NK-92 treated with Interleukin-12 subunit alpha and Interleukin-12 subunit beta, amount 100 ng/mL, for 24 hours (cell line): ENCODE data around the gene CLTCL1.
"Not testable (repeated sequence)": the region's sequence is repeated elsewhere in the genome, so short reads cannot be mapped to it uniquely, and the experiment has no call there.

Experiments
- DNase-seq: peaks from one replicate; lab custom pipeline; 2025; lab: John Stamatoyannopoulos, UW

CLTCL1 gene

DNA sequence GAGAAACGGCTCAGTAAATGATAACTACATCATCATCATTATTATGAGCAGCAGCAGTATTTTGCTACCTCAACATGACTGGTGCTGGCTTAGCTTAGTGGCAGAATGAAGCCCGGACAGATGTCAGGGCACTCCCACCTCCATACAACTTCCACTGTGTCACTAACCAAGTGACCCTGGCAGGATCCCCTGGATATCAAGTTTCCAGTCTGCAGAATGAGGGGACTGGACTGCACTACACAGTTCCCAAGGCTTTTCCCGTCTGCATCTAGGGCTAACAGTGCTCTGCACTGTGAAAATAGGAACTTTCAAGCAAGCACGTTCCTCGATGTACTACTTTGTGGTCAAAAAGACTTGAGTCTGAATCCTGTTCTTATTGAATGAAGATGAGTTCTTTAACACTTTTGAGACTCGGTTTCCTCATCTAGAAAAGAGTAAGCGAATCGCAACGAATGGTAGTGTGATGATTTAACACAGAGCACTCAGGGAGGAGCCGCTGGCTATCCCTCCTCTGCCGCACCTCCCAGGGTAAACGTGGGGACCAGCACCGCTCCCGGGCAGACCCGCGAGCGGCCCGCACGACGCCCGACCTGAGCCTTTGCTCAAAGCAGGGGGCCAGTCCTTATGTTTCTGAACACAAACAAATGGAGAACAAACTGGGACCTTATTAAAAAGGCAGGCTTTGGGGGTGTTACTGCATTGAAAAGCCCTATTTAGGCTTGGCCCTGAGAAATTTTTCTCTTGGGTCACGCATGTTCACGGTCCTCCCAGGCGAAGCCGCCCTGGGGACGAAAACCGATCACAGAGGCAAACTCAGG is 910 bp downstream of the CLTCL1 start:
- no peak for DNase-seq

DNA sequence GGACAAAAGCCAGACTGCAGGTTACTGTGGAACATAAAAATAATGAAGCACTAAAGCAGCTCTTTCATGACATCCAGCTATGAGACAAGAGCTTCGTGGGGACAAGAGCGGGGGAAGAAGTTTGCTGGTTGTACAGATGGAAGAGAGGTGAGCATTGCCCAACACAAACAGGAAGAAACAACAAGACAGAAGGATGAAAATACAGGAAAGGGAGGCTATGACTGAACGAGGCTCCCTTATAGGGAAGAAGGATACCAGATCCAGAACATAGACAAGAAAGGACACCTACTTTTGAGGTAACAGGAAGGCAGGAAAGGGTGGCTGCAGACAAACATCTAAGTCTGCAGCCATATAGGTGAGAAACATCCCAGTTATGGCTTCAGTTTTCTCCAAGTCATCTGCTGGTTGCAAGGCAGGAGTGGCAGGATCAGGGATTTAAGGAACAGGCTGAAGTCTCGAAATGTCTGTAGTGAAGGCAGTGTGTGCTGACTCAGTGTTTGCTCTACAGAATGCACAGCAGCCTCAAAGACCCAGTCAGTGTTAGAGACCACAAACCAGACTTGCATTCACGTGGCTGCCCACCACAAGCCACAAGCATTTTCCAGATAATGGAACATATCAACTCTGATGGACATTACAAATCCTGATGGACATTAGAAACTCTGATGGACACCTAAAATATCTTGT is 1.9 kb downstream of the CLTCL1 start:
- DNase-seq, result no peak

DNA sequence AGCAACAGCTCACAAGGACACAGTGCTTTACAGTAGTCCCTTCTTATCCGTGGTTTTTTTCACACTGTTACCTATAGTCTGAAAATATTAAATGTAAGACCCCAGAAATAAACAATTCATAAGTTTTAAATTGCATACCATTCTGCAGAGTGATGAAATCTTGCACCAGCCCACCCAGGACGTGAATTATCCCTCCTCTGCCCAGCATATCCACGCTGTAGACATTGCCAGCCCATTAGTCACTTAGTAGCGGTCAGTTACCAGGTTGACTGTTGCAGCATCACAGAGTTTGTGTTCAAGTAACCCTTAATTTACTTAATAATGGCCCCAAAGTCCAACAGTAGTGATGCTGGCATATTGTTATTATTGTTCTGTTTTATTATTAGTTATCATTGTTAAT is 3.6 kb downstream of the CLTCL1 start:
- DNase-seq, result no peak

DNA sequence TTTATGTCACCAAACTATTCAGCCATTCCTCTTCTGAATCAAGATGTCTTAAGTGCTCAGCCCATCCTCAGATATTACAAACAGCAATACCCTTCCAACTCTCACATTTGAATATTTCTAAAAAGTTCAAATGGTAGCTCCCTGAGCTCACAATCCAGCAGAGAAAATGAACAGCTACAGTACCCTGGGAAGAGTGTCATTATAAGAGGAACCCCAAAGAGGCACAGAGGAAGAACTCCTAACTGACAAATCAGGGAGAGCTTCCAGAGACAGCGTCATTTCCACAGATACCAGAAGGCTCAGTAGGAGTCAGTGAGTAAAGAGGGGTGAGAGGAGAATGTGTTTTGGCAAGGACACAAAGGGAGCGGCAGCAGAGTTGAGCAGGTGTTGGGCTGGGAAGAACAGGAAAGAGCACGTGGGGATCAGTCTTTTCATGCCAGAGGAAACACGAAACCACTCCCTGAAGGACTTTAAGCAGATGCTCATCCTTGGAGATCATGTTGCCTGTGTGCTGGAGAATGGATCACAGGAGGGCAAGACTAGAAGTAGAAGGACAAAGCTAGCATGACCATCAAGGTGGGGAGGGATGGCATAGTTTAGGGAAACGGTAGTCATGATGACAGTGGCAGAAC is 4.3 kb downstream of the CLTCL1 start:
- DNase-seq, result no peak

DNA sequence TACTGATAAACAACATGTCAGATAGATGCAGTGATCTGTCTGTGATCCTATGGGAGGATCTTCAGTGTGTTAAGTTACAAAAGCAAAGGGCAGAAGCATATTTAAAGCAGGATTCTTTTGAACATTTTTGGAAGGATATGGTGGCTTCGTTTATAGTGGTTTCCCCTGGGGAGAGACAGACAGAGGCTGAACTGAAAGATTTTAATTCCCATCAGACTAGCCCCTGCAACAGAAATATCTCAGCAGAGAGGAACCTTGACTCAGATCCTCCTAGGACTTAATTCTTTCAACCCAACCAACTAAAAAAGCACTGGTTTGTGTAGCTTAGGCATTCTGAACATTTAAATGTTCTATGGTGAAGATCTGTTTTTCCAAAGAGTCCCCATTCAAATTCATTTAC is 5.7 kb downstream of the CLTCL1 start:
- DNase-seq, result no peak

DNA sequence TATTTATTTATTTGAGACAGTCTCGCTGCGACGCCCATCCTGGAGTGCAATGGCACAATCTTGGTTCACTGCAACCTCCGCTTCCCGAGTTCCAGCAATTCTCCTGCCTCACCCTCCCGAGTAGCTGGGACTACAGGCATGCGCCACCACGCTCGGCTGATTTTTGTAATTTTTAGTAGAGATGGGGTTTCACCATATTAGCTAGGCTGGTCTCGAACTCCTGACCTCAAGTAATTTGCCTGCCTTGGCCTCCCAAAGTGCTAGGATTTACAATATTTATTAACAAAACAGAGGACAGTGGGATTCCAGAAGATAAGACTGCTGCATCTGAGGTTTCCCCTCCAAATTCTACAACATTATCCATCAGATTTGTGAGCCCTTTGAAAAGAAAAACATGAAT is 12.4 kb downstream of the CLTCL1 start:
- not testable (repeated sequence) for DNase-seq

DNA sequence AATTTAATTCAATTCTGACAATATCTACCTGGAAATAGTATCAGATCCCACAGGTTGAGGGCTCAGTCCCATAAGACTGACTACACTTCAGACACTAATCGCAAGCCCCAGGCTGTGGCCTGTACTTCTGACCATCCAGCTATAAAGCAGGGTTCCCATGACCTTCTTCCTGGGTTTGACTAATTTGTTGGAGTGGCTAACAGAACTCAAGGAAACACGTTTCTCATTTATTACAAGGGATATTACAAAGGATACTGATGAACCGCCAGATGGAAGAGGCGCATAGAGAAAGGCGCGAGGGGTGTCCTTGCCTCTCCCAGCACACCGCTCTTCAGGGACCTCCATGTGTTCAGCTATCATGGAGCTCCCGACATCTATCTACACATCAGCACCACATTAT is 13.7 kb downstream of the CLTCL1 start:
- DNase-seq, result no peak

DNA sequence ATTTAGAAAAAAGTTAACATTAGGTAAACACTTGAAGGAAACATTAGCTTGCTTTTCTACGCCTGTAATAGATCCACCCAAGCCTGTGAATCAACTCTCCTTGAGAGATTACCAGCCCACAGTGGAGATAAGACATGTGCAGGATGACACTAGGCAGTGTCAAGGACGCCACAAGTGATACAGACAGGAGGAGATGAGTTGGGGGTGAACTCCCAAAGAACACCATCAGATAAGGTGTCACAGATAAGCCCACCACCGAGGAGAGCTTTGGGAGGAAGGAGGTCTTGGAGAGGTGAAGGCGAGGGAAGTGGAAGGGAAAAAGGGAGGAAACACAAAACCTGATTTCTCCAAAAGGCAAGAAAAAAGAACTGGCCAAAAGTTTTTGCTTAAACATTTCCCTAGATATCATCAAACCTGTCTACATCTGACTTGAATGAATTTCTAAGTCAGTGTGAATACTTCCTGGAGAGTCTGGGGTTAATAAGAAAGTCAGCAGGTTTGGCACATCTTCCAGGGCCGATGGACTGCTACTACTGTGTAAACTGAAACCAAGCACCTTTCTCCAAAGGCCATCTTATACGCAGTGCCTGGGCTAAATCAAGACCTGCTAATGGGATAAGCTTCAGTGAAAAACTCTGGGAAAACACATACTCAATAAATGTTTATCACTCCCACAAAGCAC is 15.5 kb downstream of the CLTCL1 start:
- DNase-seq, result no peak

DNA sequence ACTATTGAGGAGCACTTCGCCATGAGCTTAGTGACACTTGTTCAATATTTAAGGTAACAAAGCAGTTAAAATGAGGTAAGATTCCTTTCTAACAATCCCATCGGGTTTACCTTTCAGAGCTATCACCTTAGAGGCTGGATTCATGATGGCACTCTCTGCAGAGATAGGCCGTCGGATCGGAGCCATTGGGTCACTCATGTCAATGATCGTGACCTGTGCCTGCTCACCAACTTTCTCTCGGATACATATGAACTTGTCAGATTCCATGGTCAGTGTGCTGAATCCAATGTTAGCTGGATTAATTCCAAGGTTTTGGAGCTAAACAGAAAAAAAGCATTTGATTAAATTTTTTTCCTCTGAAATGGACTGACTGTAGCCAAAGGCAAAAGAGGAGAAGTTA is 16.0 kb downstream of the CLTCL1 start:
- DNase-seq, result no peak

DNA sequence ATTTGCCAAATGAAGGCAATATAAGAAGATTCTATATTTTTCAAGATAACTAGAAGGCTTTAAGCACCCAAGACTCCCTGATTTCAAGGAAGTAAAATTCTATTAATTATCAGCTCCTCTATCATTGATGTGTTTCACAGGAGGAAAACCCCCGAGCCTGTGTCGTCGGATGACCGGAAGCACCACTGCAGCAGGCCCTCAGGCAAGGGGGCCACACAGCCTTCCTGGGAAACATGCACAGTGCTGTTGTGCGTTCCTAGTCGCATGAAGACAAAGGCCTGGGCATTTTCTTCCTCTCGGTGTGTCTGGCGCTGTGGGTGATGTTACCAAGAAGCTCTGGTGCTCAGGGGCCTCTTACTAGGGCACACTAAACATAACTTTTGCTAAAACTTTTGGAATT is 16.4 kb downstream of the CLTCL1 start:
- DNase-seq, result no peak

DNA sequence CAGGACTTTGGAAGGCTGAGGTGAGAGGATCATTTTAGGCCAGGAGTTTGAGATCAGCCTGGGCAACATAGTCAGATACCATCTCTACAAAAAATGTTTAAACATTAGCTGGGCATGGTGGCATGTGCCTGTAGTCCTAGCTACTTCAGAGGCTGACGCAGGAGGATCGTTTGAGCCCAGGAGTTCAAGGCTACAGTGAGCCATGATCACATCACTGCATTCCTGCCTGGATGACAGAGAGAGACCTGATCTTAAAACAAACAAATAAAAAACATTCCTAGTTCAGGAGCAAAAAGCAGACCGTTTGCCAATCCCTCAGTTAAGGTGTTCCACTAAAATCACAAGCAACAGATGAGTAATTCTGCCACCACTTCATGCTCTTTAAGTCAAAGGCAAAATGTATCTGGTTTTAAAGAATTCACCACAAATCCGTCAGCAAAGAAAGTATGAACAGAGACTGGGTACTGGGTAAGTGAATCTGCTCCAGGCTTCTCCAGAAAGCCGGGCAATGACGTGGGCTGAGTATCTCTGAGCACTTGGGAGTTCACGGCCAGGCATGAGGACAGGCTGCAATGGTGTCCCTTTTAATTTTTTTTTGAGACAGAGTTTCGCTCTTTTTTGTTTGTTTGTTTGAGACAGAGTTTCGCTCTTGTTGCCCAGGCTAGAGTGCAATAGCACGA is 19.5 kb downstream of the CLTCL1 start:
- DNase-seq, result no peak

DNA sequence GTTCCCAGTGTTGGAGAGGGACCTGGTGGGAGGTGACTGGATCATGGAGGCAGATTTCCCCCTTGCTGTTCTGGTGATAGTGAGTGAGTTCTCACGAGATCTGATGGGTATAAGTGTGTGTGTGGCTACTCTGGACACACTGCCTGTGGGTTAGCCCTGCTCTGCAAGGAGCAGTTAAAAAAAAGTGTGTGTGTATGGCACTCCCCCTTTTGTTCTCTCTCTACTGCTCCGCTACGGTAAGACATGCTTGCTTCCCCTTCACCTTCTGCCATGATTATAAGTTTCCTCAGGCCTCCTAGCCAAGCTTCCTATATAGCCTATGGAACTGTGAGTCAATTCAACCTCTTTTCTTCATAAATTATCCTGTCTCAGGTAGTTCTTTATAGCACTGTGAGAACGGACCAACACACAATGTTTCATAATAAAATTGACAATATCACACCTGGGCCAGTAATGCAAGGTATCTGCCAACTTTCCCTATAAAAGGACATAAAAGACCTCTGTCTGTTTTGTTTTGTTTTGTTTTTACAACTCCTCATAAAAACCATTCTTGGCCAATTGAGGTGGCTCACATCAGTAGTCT is 20.2 kb downstream of the CLTCL1 start:
- DNase-seq, result no peak

DNA sequence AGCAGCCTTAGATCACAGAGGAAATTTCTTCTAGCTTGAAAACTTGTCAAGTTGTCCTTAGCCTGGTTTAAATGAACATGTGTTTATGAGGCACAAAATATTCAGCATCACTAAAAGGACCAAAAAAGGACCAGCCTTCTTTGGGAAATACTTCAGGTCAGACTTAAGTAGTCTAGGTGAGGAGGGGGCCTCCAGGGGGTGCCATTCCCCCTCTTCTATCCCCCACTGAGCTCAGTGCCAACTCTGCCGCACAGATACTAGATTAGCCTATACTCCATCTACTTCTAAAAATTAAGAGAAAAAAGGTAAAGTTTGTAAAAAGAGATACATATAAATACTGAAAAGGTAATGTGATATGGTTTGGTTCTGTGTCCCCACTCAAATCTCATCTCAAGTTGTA is 20.6 kb downstream of the CLTCL1 start:
- DNase-seq, result no peak

DNA sequence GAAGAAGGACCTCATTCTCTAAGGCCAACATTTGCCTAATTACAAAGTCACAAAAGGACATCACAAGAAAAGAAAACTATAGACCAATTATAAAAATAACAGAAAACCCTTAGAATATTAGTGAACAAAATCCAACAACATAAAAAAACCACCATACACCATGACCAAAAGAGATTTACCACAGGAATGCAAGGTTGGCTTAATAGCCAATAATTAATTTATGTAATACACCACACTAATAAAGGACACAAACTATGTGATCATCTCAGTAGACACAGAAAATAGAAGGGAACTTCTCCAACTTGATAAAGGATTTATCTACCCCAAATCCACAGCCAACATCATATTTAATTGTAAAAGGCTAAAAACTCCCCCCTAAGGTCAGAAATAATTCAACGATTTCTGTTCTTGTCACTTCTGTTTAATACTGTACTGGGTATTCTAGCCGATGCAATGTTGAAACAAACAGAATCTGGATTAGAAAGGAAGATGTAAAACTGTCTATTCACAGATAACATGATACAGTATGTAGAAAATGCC is 24.9 kb downstream of the CLTCL1 start:
- no peak for DNase-seq

DNA sequence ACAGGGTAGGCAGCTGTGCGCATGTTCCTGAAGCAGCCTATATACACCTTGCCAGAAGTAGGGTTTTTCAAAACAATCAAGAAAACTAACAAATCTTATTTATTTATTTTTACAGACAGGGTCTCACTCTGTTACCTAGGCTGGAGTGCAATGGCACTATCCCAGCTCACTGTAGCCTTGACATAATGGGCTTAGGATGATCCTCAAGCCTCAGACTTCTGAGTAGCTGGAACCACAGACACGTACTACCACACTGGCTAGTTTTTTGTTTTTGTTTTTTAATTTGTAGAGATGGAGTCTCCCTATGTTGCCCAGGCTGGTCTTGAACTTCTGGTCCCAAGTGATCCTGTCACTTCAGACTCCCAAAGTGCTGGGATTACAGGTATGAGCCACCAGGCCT is 25.7 kb downstream of the CLTCL1 start:
- DNase-seq, result no peak

DNA sequence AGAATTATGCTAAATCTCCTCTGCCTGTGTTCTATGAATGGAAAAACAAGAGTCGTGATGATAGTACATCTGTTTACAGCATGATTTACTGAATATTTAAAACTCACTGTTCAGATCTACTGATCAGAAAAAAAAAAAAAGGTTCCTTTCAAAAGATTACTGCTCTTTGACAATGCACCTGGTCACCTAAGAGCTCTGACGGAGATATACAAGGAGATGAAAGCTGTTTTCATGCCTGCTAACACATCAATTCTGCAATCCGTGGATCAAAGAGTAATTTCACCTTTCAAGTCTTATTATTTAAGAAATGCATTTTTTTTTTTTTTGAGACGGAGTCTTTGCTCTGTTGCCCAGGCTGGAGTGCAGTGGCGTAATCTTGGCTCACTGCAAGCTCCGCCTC is 30.7 kb downstream of the CLTCL1 start:
- DNase-seq, result no peak

DNA sequence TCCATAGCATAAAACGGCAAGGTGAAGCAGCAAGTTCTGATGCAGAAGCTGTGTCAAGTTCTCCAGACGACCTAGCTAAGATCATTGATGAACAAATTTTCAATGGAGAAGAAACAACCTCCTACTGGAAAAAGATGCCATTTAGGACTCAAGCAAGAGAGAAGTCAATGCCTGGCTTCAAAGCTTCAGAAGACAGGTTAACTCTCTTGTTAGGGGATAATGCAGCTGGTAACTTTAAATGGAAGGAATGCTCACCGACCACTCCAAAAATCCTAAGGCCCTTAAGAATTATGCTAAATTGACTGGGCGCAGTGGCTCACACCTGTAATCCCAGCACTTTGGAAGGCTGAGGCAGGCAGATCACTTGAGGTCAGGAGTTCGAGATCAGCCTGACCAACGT is 31.3 kb downstream of the CLTCL1 start:
- no peak for DNase-seq

DNA sequence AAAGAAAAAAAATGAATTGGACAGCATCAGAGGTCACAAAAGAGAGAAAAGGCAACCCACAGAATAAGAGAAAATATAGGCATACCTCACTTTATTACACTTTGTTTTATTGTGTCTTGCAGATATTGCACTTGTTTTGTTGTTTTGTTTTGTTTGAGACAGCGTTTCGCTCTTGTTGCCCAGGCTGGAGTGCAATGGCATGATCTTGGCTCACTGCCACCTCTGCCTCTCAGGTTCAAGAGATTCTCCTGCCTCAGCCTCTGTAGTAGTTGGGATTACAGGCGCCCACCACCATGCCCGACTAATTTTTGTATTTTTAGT is 32.6 kb downstream of the CLTCL1 start:
- not testable (repeated sequence) for DNase-seq

DNA sequence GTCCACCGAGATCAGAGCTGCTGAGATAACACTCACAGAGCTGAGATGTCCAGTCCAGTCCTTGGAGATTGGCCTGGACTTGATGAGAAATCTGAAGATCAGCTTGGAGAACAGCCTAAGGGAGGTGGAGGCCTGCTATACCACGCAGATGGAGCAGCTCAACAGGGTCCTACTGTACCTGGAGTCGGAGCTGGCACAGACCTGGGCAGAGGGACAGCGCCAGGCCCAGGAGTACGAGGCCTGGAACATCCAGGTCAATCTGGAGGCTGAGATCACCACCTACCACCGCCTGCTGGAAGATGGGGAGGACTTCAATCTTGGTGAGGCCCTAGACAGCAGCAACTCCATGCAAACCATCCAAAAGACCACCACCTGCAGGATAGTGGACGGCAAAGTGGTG is 33.1 kb downstream of the CLTCL1 start:
- DNase-seq, result no peak

DNA sequence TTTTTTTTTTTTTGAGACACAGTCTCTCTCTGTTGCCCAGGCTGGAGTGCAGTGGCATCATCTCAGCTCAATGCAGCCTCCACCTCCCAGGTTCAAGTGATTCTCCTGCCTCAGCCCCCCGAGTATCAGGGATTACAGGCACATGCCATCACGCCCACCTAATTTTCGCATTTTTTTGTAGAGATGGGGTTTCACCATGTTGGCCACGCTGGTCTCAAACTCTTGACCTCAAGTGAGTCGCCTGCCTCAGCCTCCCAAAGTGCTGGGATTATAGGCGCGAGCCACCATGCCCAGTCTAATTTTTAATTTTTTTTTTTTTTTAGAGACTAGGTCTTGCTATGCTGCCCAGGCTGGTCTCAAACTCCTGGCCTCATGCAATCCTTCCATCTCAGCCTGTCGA is 35.2 kb downstream of the CLTCL1 start:
- not testable (repeated sequence) for DNase-seq

DNA sequence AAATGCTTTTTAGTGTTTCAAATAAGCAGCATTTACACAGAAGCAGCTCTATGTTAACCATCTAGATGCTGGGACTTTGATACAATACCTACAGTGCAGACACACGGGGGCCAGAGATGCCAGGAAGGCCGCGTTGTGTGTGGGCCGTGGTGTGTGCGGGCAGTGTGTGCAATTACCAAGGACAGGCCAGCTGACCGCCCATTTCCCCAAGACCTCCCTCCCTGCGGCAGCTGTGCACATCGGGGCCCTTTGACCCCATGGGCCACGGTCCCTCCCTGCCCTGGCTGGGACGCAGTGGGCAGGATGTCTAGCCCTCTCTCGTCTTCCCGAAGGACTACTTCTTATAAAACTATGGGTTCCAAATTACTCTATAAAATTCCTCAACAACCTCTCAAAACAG is 38.4 kb downstream of the CLTCL1 start:
- no peak for DNase-seq
